ENCODE results near the gene SPAG8.

The SPAG8 gene

DNA sequence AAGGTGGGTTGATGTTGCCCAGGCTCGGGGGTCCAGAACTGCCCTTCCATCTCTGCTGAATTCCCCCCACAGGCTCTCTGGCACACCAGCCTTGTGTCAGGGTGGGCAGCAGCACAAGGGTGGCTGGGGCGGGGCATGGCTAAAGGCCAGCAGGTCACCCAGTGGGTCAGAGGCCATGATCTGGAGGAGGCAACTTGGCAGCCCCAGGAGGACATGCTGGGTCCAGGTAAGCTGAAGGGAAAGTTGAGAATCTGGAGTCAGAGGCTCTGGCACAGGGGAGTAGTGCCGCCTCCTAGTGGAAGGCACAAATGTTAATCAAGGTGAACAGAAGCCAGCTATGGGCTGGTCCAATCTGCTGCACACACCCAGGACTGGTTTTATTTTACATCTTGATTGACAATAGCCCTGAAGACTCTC lies 23.2 kb upstream of the SPAG8 start:
- Histone ChIP-seq H3K9me3 (ENCODE audit: low read length) (no peaks in the 10 kb centered on the region), H3K9ac (ENCODE audit: low read length) (no peak overlapping the region), H3K4me1 (ENCODE audit: insufficient read depth, low read length) (peaks cover 24% of the 10 kb centered on the region), H3K36me3 (ENCODE audit: insufficient read depth, low read length) (no peaks in the 10 kb centered on the region), H3K27me3 (ENCODE audit: control insufficient read depth in 1 of 2, insufficient read depth in 2 of 2, low read length in 2 of 2) (no peaks in the 10 kb centered on the region), H3K4me3 (ENCODE audit: low read depth in 1 of 2, low read length in 2 of 2) (no peak overlapping the region), H3K27ac (ENCODE audit: low read depth, low read length) (no peak overlapping the region)

DNA sequence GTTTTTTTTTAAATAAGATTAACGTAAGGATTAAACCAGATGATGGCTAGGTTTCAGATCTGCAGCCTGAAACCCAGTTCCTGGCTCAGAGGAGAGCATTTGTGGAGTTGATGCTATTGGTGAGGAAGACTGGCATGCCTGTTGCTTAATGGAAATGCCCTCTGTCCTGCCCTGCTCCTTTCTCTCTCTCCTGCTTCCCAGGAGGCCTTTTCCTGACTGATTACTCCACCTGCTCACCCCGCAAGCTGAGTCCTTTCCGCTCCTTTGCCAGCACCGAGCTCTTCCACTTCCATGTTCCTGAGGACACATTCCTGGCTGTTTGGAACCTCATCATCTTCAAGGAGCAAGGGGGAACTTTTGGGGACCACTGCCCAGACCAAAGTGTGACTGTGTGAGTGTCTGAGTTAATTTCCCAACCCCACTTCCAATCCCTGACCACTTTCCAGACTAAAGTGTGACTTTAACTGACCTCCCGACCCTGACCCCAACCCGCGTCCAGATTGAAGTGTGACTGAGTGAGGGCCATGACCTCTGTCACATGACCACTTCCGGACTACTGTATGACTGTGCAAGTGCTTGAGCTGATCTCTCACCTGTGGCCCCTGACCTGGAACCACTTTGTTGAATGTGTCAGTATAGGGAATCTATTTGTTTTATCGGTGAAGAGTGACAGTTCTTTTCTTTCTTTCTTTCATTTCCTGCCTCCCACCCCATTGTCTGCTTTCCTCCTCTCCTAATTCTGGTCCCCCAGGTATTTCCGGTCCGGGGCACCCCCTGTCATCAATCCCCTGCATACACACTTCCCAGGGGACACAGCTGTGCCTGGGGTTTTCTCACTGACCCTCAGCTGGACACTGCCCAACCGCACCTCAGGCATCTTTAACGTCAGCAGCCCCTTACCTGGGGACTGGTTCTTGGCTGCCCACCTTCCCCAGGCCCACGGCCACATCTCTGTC lies 22.5 kb upstream of the SPAG8 start:
- Histone ChIP-seq H3K4me1 (ENCODE audit: insufficient read depth, low read length) (peaks cover 31% of the 10 kb centered on the region), H3K27ac (ENCODE audit: low read depth, low read length) (no peak overlapping the region), H3K9me3 (ENCODE audit: low read length) (no peaks in the 10 kb centered on the region), H3K4me3 (ENCODE audit: low read depth in 1 of 2, low read length in 2 of 2) (no peak overlapping the region), H3K36me3 (ENCODE audit: insufficient read depth, low read length) (no peaks in the 10 kb centered on the region), H3K27me3 (ENCODE audit: control insufficient read depth in 1 of 2, insufficient read depth in 2 of 2, low read length in 2 of 2) (no peaks in the 10 kb centered on the region), H3K9ac (ENCODE audit: low read length) (no peak overlapping the region)

DNA sequence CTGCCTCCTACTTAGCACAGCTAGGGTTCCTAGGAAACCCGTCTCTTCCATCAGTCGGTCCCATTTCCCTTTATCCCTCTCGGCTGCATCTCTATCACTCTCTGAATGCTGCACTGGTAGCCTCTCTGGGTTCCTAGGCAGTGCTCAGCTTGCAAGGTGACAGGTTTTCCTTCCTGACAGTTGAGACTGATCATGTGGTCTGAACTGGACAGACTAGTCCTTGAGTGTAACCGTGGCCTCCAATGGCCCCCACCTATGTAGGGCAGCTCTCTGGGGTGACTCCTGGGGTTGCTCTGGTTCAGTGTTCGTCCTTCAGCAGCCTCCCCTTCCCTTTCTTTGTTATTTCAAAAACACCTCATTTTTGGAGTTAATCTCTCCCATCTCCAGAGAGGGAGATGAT lies 20.8 kb upstream of the SPAG8 start:
- Histone ChIP-seq H3K9ac (ENCODE audit: low read length) (no peak overlapping the region), H3K4me1 (ENCODE audit: insufficient read depth, low read length) (peaks cover 36% of the 10 kb centered on the region), H3K27me3 (ENCODE audit: control insufficient read depth in 1 of 2, insufficient read depth in 2 of 2, low read length in 2 of 2) (no peaks in the 10 kb centered on the region), H3K9me3 (ENCODE audit: low read length) (no peaks in the 10 kb centered on the region), H3K36me3 (ENCODE audit: insufficient read depth, low read length) (no peaks in the 10 kb centered on the region), H3K27ac (ENCODE audit: low read depth, low read length) (no peak overlapping the region), H3K4me3 (ENCODE audit: low read depth in 1 of 2, low read length in 2 of 2) (no peak overlapping the region)

DNA sequence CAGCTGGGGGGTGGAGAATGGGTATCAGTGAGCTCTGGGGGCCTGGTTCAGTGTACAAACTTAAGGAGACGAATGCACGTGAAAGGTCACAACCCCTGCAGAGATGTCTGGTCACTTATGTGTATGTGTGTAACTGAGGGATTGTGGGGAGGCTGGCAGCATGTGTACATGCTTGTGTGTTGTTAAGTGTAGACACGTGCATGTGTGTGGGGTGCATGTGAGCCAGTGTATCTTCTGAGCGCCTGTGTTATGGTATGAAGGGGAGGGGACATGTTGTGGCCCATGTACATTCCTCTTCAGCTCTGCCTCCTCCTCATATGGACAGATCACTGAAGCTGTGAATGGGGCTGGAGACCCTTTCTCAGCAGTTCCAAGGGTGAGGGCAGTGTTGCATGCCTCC lies 19.0 kb upstream of the SPAG8 start:
- H3K4me1 ChIP-seq (ENCODE audit: insufficient read depth, low read length), result peaks cover 36% of the 10 kb centered on the region
- no peaks in the 10 kb centered on the region for H3K27me3 ChIP-seq (ENCODE audit: control insufficient read depth in 1 of 2, insufficient read depth in 2 of 2, low read length in 2 of 2)
- no peak overlapping the region for H3K4me3 ChIP-seq (ENCODE audit: low read depth in 1 of 2, low read length in 2 of 2)
- H3K9ac ChIP-seq (ENCODE audit: low read length), result no peak overlapping the region
- no peaks in the 10 kb centered on the region for H3K36me3 ChIP-seq (ENCODE audit: insufficient read depth, low read length)
- no peaks in the 10 kb centered on the region for H3K9me3 ChIP-seq (ENCODE audit: low read length)
- H3K27ac ChIP-seq (ENCODE audit: low read depth, low read length), result no peak overlapping the region

DNA sequence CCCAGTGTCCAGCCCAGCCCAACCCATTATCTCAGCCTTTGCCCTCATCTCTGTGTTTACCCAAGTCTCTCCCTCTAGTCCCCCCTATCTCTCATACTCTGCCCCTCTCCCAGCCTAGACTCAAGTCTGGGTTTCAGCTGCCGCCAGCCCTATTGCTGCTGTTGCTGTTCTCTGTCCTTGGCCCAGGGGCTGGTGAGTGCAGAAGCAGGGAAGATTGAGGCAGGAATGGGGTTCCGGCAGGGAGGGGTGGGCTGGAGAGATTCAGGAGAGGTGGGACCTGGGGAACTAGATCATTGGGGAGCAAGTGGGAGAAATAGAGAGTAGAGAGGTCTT lies 17.7 kb upstream of the SPAG8 start:
- Histone ChIP-seq H3K9me3 (ENCODE audit: low read length) (no peaks in the 10 kb centered on the region), H3K27ac (ENCODE audit: low read depth, low read length) (peak overlapping the region; percentile 66), H3K27me3 (ENCODE audit: control insufficient read depth in 1 of 2, insufficient read depth in 2 of 2, low read length in 2 of 2) (no peaks in the 10 kb centered on the region), H3K4me1 (ENCODE audit: insufficient read depth, low read length) (peaks cover 36% of the 10 kb centered on the region), H3K4me3 (ENCODE audit: low read depth in 1 of 2, low read length in 2 of 2) (peak overlapping the region; percentile 43 to 82), H3K9ac (ENCODE audit: low read length) (peak overlapping the region; percentile 84), H3K36me3 (ENCODE audit: insufficient read depth, low read length) (no peaks in the 10 kb centered on the region)

DNA sequence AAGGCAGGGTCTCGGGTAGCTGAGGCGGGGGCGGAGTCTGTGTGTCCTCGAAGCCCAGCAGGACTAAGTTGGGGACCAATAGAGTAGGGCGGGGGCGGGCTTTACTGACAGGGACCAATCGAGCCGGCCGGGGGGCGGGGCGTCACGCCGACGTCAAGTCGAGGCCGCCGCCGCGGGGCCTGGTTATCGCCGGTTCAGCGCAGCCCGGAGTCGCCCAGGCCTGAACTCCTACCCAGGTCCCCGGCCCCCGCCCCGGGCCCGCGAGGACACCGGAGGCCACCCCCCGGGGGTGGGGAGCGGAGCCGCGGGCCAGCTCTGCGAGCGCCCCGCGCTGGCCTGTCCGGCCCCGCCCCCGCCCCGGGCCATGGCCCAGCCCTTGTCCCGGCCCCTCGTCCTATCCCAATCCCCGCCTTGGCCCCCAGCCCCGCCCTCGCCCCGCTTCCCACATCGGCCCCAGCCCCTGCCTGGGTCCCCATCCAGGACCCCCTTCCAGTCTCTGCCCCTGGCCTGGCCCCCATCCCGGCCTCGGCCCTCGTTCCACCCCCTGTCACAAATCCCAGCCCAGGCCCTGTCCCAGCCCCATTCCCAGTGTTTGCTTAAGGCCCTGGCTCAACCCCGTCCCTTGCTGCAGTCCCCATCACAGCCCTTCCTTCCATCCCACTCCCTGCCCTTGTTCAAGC lies 17.2 kb upstream of the SPAG8 start, which contains the start of gene TMEM8B:
TMEM8B (plus strand) TSS at position 145 of the 680 bp plus-strand sequence; CDS start at position 365, 220 bp downstream.
- peak within 1 kb of the TSS; percentile 84 for H3K9ac ChIP-seq (ENCODE audit: low read length)
- no peaks in the 10 kb centered on the region for H3K27me3 ChIP-seq (ENCODE audit: control insufficient read depth in 1 of 2, insufficient read depth in 2 of 2, low read length in 2 of 2)
- H3K4me1 ChIP-seq (ENCODE audit: insufficient read depth, low read length), result peaks cover 36% of the 10 kb centered on the region
- peak within 1 kb of the TSS; percentile 66 for H3K27ac ChIP-seq (ENCODE audit: low read depth, low read length)
- H3K36me3 ChIP-seq (ENCODE audit: insufficient read depth, low read length), result no peaks in the 10 kb centered on the region
- peak within 1 kb of the TSS; percentile 43 to 82 for H3K4me3 ChIP-seq (ENCODE audit: low read depth in 1 of 2, low read length in 2 of 2)
- H3K9me3 ChIP-seq (ENCODE audit: low read length), result no peaks in the 10 kb centered on the region

DNA sequence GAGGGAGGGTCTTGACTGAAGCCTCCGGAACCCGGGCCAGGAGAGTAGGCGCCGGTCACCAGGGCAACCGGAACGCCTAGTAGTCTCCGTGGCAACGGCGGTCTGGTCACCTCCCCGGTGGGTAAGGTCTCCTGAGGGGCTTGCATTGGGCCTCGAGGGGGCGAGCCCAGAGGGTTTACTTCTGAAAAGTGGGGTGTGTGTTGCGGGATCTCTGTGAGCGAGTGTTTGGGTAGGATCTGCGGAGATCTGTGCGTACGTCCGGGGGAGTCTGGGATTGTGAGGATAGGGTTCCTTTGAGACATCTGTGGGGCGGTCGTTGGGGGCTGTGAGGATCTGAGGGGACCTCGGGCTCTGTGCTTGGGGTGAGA lies 16.6 kb upstream of the SPAG8 start, which contains the start of gene FAM221B:
FAM221B (minus strand) TSS at position 17 of the 368 bp plus-strand sequence. CDS start 2,571 bp downstream, outside the sequence.
- Histone ChIP-seq H3K27me3 (ENCODE audit: control insufficient read depth in 1 of 2, insufficient read depth in 2 of 2, low read length in 2 of 2) (no peaks in the 10 kb centered on the region), H3K4me3 (ENCODE audit: low read depth in 1 of 2, low read length in 2 of 2) (peak within 1 kb of the TSS; percentile 43 to 82), H3K4me1 (ENCODE audit: insufficient read depth, low read length) (peaks cover 36% of the 10 kb centered on the region)

DNA sequence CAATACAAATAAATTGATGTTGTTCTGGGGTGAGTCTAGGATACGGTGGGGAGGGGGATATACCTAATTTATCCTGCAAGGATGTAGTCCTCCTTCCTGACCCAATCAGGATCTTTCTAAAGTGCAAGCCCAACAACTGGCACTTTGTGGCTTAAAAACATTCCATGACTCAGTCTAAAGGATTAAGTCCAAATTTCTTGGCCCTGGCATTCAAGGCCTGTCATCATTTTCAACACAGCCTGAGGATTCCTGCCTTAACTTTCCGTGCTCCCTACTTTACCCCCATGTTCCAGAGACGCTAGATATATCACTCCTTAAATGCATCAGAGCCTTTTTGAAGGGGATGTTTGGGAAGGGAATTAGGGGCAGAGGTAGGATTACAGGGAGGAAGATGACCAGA lies 15.4 kb upstream of the SPAG8 start:
- H3K27me3 ChIP-seq (ENCODE audit: control insufficient read depth in 1 of 2, insufficient read depth in 2 of 2, low read length in 2 of 2), result no peaks in the 10 kb centered on the region
- no peaks in the 10 kb centered on the region for H3K9me3 ChIP-seq (ENCODE audit: low read length)
- H3K36me3 ChIP-seq (ENCODE audit: insufficient read depth, low read length), result no peaks in the 10 kb centered on the region
- H3K9ac ChIP-seq (ENCODE audit: low read length), result no peak overlapping the region
- H3K4me3 ChIP-seq (ENCODE audit: low read depth in 1 of 2, low read length in 2 of 2), result no peak overlapping the region
- H3K27ac ChIP-seq (ENCODE audit: low read depth, low read length), result no peak overlapping the region
- H3K4me1 ChIP-seq (ENCODE audit: insufficient read depth, low read length), result peaks cover 28% of the 10 kb centered on the region

More for the DNA sequence above, 16.6 kb upstream of the SPAG8 start, which contains the start of gene FAM221B:
- Histone ChIP-seq H3K9ac (ENCODE audit: low read length) (peak within 1 kb of the TSS; percentile 84), H3K27ac (ENCODE audit: low read depth, low read length) (peak within 1 kb of the TSS; percentile 66), H3K36me3 (ENCODE audit: insufficient read depth, low read length) (no peaks in the 10 kb centered on the region), H3K9me3 (ENCODE audit: low read length) (no peaks in the 10 kb centered on the region)

DNA sequence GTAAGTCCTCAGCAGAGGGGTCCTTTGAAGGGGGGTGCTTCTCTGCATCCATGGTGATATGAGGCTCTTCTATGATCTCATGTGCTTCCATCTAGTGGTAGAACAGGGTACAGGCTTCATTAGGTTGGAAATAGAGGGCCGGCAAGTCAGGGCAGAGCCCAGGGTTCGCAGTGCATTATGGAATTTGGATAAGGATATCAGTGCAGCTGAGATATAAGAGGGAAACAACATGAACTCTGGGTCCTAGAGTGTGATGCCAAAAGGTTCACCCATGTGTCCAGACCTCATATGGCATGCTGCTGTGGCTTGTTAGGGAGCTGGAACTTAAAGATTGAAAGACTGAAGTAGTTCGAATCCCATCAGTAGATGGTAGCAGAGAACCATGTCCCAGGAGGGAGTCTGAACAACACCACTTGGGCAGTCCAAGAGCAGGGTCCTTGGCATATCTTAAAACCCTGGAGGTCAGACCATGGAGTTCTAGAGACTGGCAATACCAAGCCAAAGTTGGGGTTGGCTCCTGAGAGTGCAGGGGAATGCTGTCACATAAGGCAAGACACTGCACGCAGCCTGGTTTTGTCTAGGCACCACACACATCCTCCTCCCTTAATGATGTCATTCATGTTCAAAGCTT lies 14.1 kb upstream of the SPAG8 start:
- Histone ChIP-seq H3K27me3 (ENCODE audit: control insufficient read depth in 1 of 2, insufficient read depth in 2 of 2, low read length in 2 of 2) (no peaks in the 10 kb centered on the region), H3K4me1 (ENCODE audit: insufficient read depth, low read length) (peaks cover 22% of the 10 kb centered on the region), H3K36me3 (ENCODE audit: insufficient read depth, low read length) (no peaks in the 10 kb centered on the region), H3K9me3 (ENCODE audit: low read length) (no peaks in the 10 kb centered on the region), H3K9ac (ENCODE audit: low read length) (no peak overlapping the region), H3K4me3 (ENCODE audit: low read depth in 1 of 2, low read length in 2 of 2) (no peak overlapping the region), H3K27ac (ENCODE audit: low read depth, low read length) (no peak overlapping the region)

DNA sequence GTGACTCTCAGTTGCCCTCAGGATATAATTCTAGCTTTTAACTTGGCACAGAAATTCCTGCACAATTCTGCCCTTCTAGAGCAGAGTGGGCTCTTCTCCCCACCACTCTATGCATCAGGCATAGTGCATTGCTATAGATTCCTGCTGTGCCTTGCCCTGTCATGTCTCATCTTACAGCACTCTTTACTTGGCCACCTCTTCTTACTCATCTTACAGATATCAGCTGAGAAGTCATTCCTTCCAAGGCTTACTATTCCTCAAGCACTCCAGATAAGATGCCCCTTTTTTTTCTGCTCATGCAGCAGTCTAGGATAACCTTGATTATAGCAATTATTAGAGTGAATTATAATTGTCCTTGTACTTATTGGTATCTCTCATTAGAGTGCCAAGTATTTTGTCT lies 10.9 kb upstream of the SPAG8 start:
- Histone ChIP-seq H3K4me3 (ENCODE audit: low read depth in 1 of 2, low read length in 2 of 2) (no peak overlapping the region), H3K27me3 (ENCODE audit: control insufficient read depth in 1 of 2, insufficient read depth in 2 of 2, low read length in 2 of 2) (no peaks in the 10 kb centered on the region), H3K4me1 (ENCODE audit: insufficient read depth, low read length) (no peaks in the 10 kb centered on the region), H3K9ac (ENCODE audit: low read length) (no peak overlapping the region), H3K36me3 (ENCODE audit: insufficient read depth, low read length) (no peaks in the 10 kb centered on the region), H3K9me3 (ENCODE audit: low read length) (no peaks in the 10 kb centered on the region), H3K27ac (ENCODE audit: low read depth, low read length) (no peak overlapping the region)

DNA sequence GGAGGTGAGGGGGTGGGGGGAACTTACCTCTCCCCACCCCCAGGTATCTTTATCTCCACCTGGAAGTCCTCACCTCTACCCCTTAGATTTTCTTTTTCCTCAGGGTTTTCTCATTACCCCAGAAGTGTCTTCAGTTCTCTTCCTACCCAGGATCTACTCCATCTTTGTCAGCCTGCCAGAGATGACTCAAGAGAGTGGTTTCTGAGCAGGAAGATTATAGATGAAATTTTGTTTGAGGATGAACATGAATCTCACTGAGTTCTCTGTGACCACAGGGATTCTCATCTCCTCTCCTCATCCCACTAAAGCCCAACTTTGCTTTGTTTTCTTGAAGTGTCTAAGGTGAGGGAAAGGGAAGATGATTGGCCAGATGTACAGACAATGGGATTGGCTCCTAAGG lies 8.0 kb upstream of the SPAG8 start:
- Histone ChIP-seq H3K27me3 (ENCODE audit: control insufficient read depth in 1 of 2, insufficient read depth in 2 of 2, low read length in 2 of 2) (no peaks in the 10 kb centered on the region), H3K36me3 (ENCODE audit: insufficient read depth, low read length) (no peaks in the 10 kb centered on the region), H3K9me3 (ENCODE audit: low read length) (no peaks in the 10 kb centered on the region), H3K9ac (ENCODE audit: low read length) (no peak overlapping the region), H3K27ac (ENCODE audit: low read depth, low read length) (no peak overlapping the region), H3K4me3 (ENCODE audit: low read depth in 1 of 2, low read length in 2 of 2) (no peak overlapping the region), H3K4me1 (ENCODE audit: insufficient read depth, low read length) (no peaks in the 10 kb centered on the region)
